ENCODE data around the gene NTSR2.

DNA sequence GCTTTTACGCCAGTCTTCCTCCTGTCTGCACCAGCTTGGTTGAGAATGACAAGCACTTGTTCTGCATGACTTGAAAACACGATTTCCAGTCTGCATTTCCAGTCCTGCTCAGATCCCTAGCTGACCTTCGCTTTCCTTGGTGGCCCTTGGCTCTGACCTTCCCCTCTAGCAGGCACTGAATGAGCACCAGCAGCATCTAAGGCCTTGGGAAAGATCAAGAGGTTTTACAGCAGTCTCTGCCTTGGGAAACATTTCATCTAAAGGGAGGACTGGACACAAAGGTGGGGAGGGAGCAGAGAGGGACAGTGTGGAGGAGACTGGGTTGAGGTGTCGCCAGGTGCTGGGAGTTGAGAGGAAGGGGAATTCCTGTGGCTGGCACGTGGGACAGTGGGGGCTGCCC, 30.5 kb downstream of the NTSR2 start:
- no peak for TF ChIP-seq TAF1 (IDR thresholded peaks at IDR 0.05; ENCODE audit: borderline replicate concordance, low read depth, low read length)
- TF ChIP-seq POLR2A (IDR thresholded peaks at IDR 0.05; ENCODE audit: low read depth, low read length), result no peak
